Activated CD8-positive, alpha-beta memory T cell treated with anti-CD3 and anti-CD28 coated beads for 48 hours (primary cell): ENCODE measurements around the gene AGAP3.
"Not testable (repeated sequence)": the region's sequence is repeated elsewhere in the genome, so short reads cannot be mapped to it uniquely, and the experiment has no call there.

ENCODE experiments used
- DNase-seq, 3 experiments: peaks; one replicate each; pipeline ENCODE4 v3.0.0-alpha.2; 2020; ENCODE audit warnings: low read depth in 2 of 3, low spot score in 2 of 3

Gene AGAP3

DNA sequence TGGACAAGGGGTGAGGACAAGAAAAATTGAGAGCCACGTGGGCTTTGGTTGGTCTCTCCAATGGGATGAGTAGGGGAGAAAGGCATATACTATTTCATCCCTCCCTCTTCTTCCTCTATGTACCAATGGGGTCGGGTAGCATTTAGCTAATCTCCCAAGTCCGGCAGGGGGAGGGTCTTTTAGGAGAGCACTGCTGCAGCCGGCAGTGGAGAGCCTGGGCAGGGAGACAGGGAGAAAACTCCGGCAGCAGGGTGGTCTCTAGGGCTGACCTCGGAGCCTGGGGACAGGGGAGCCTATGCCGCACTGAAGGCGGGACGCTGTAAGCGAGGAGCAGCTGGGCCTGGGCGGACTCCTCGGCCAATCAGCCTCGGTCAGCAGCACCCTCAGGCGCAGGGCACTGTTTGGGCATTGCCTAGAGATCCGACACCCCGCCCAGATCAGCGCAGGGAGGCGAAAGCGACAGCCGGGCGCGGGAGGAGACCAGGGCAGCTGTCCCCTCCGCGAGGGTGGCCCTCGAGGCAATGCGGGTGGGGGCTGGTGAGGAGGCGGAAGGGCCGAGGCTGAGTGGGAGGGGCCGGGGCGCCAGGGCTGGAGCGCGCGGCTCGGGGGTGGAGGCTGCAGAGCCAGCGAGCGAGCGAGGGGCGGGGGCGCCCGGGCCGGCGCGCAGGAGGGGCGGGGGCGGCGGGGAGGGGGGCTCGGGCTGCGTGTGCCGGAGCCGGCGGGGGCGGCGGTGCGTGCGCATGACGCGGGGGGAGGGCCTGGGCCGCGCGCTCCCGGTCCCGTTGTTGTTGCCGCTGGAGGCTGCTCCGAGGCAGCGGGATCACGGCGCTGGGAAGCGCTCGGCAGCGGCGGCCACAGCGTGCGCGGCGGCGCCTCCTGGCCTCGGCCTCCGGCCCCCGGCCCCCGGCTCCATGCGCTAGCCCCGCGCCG, at the start of gene AGAP3:
TSS of gene AGAP3 (plus strand) at position 785 of the 930 bp plus-strand sequence. CDS start 267 bp downstream, outside the sequence.
- DNase-seq = no peak

- peak; percentile 35 to 74 (median 68) for DNase-seq
Observed at GRCh38 chr7:151038951-151039849, 47.1 kb upstream of the AGAP3 start.

DNA sequence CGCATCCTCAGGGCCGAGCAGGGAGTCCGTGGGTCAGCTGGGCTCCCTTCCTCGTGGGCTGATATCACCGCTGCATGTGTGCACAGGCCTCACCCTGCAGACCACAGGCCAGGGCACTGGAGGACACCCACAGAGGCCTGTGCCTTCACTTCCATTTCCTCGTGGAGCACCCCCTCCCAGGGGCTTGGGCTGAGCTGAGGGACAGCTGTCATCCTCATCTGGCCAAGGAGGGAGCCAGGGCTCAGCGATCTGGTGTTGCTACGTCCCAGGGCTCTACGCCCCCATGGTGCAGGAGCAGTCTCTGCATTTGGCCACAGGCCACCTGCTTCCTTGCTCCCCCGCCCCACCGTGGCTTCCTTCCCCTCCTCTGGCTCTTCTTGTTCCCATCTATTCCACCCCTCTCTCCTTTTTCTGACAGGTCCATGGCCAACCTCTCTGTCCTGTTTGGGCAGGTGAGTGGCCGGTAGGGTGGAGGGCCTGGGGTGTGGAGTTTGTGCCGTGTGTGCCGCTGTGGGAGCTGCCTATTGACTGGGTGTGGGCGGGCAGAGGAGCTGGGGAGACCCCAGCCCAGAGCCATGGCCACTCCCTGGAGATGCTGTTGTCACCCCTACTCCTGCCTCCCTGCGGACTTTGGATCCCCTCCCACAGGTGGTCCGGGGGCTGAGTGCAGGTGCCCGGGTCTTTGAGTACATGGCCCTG, 46.3 kb upstream of the AGAP3 start:
- DNase-seq = no peak

- no peak for DNase-seq
Observed at GRCh38 chr7:151040616-151041375, 45.5 kb upstream of the AGAP3 start.

DNA sequence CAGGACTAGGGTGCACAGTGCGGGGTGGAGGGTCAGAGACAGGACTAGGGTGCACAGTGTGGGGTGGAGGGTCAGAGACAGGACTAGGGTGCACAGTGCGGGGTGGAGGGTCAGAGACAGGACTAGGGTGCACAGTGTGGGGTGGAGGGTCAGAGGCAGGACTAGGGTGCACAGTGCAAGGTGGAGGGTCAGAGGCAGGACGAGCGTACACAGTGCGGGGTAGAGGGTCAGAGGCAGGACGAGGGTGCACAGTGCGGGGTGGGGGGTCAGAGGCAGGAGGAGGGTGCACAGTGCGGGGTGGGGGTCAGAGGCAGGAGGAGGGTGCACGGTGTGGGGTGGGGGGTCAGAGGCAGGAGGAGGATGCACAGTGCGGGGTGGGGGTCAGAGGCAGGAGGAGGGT, 42.8 kb upstream of the AGAP3 start:
- DNase-seq = not testable (repeated sequence)

DNA sequence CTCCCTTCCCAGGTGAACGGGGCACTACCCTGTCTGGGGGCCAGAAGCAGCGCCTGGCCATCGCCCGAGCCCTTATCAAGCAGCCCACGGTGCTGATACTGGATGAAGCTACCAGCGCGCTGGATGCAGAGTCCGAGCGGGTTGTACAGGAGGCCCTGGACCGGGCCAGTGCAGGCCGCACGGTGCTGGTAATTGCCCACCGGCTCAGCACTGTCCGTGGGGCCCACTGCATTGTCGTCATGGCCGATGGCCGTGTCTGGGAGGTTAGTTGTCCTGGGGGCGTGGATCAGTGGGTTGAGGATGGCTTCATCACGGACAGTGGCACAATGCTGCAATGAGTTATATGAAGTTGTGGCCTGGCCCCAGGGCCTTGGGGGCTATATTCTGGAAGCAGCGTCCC, 42.3 kb upstream of the AGAP3 start:
- no peak for DNase-seq

DNA sequence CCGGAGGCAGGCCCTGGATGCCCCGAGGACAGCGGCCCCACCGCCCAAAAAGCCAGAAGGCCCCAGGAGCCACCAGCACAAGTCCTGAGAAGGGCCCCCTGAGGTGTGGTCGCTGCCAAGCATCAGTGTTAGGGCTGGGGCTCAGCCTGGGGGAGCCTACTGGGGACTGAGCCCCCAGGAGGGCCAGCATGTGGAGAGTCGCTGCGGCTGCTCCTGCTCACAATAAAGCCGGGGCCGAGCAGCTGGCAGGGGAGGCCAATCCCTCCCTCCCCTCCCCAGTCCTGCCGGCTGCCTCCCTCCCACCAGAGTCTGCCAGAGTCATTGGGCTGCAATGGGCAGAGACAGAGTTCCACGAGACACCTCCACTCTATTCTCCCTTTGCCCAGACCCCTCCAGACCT, 41.0 kb upstream of the AGAP3 start:
- DNase-seq = no peak

GRCh38 chr7:151045967-151046366, 40.3 kb upstream of the AGAP3 start:
- no peak for DNase-seq

GRCh38 chr7:151046603-151047573, 39.4 kb upstream of the AGAP3 start:
- no peak for DNase-seq

DNA sequence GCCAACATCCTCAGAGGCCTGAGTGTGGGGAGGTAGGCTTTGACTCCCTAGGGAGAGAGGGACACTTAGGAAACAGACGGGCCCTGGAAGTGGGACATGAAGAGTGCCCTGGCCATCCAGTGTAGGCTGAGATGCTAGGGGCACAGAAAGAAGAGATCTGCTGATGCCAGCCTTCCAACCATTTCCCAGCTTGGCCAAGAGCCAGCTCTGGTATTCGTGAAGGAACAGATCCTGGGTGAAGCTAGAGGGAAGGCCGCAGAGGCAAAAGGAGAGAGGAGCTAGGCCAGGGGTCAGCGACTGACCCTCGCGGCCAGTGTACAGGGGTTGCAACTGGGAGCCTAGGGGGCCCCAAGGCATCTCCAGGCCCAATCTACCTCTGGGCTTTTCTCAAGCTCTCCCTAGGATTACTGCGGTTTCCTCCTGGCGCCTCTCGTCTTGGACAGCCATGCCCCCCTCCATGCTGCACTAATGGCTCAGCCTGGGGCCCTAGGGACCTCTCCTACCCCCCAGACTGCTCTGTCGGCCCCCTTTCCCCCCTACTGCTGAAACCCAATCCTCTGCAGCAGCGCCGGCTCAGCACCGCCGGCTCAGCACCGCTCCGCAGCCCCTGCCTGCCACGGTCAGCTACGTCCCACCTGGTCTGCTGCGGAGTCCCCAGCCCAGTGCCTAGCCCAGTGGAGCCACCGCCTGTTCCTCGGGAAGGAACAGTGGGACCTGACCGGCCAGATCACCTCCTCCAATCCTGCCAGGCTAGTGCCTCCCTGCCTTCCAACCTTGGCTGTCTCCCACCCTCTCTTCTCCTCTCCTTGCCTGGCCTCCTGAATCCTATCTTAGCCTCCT, 38.1 kb upstream of the AGAP3 start, which contains the start of gene ASIC3:
TSS of gene ASIC3 (plus strand) at position 556 of the 840 bp plus-strand sequence. CDS start 355 bp downstream, outside the sequence.
- no peak for DNase-seq

- no peak for DNase-seq
Observed at GRCh38 chr7:151048911-151049463, 37.3 kb upstream of the AGAP3 start.

GRCh38 chr7:151051108-151051507, 35.2 kb upstream of the AGAP3 start:
- DNase-seq = no peak

- no peak for DNase-seq
Observed at GRCh38 chr7:151053096-151053495, 33.2 kb upstream of the AGAP3 start.

DNA sequence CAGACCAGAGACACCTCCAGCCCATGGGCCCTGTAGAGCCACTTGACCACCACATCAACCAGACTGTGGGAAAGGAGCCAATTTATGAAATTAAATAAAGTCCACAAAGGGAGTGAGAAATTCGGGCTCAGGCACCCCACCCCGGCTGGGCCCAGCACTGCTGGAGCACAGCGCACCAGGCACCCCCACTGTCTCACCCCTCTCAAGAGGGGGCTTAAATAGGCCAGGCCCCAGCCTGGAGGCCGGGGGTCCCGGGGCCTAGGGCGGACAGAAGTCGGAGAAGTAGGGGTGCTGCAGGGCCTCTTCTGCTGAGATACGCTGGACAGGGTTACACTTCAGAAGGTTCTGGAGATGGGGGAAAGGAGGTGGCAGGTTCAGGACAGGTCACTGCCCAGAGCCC, 32.5 kb upstream of the AGAP3 start:
- DNase-seq = no peak

- DNase-seq = no peak
Observed at GRCh38 chr7:151056283-151056665, 30.0 kb upstream of the AGAP3 start.

DNA sequence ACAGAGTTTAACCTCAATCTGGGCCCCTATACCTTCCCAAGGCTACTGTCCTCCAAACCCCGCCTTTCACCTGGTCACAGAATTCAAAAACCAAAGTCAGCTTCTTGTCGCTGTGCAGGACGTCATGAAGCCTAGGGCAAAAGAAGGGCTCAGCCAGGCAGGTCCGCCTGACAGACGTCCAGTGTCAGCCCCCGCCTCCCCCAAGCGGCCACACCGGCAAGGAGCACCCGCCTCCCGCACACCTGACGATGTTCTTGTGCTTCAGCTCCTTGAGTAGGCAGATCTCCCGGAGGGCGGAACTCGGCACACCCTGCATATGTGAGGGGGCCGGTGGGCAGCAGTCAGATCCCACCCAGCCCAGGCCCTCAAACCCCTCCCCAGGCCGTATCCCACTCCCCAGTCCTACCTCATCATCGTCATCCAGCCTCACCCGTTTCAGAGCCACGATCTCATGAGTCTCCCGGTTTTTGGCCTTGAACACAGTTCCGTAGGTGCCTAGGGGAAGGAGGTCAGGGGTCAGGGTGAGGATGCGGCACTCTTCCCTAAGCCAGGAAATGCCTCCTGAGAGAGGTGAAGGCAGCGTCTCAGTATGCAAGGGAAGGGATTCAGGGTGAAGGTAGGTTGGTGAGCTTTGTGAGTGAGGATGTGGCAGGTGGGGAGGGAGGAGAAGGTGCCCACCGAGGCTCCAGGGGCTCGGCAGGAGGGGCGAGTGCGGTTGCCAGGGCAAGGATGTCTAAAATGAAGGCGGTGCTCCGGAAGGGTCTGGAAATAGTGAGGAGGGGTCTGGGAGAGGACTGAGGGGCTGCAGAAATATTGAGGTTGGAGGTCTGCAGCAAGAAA, 29.4 kb upstream of the AGAP3 start:
- DNase-seq = no peak

GRCh38 chr7:151057506-151057988, 28.7 kb upstream of the AGAP3 start, which contains the start of gene CDK5:
Gene CDK5, minus strand, starts transcription at chr7:151057897. Its CDS starts 49 bp downstream, at chr7:151057848.
- DNase-seq = no peak
